Lung (tissue), 12 donors: ENCODE data around the gene IQCE. TPM values are rescaled to one million over a fixed set of nuclear protein-coding genes. Genes with fewer than 3 reads are reported as not detected.

Experiments
- ATAC-seq: fragments of 200-7000 bp; cut with Tn5 transposase; one replicate; pipeline ENCODE4 v1.9.1; 2020; ENCODE audit warnings: moderate number of reproducible peaks; ENCODE audit not compliant: insufficient read depth, low FRiP score
- DNase-seq, 3 donors: peaks; one replicate each; pipeline ENCODE4 v3.0.0-alpha.2; 2013 to 2017
- H3K27ac ChIP-seq, 2 donors: one replicate each; pipeline ENCODE4 v1.5.1; 2013; ENCODE audit warnings: mild to moderate bottlenecking in 2 of 2, moderate library complexity in 2 of 2, control low read depth in 1 of 2, inconsistent platforms in 1 of 2, low read depth in 1 of 2, low read length in 1 of 2
- H3K27me3 ChIP-seq, 3 donors: one replicate each; pipeline ENCODE4 v1.5.1; 2013; ENCODE audit warnings: low read length in 2 of 3; ENCODE audit not compliant: control insufficient read depth in 3 of 3, insufficient read depth in 3 of 3
- H3K36me3 ChIP-seq, 4 donors: one replicate each; pipeline ENCODE4 v1.5.1; 2013; ENCODE audit warnings: low read length in 4 of 4, mild to moderate bottlenecking in 1 of 4, moderate library complexity in 1 of 4; ENCODE audit not compliant: control insufficient read depth in 4 of 4, insufficient read depth in 4 of 4
- H3K4me1 ChIP-seq, 5 donors: one replicate each; pipeline ENCODE4 v1.5.1; 2013; ENCODE audit warnings: low read length in 5 of 5, mild to moderate bottlenecking in 2 of 5, moderate library complexity in 1 of 5; ENCODE audit not compliant: control insufficient read depth in 5 of 5, insufficient read depth in 5 of 5
- H3K4me3 ChIP-seq: one replicate; pipeline ENCODE4 v1.5.1; 2013; ENCODE audit warnings: mild to moderate bottlenecking, control low read depth, moderate library complexity
- H3K9ac ChIP-seq, 2 donors: one replicate each; pipeline ENCODE4 v1.5.1; 2013; ENCODE audit warnings: low read length in 2 of 2, control low read depth in 1 of 2; ENCODE audit not compliant: insufficient read depth in 1 of 2
- H3K9me3 ChIP-seq, 4 donors: one replicate each; pipeline ENCODE4 v1.5.1; 2013; ENCODE audit warnings: low read length in 3 of 4, mild to moderate bottlenecking in 1 of 4, moderate library complexity in 1 of 4; ENCODE audit not compliant: control insufficient read depth in 4 of 4, insufficient read depth in 3 of 4
- CTCF ChIP-seq: IDR thresholded peaks from 2 replicates; pipeline ENCODE4 v1.5.1; 2012; ENCODE audit warnings: mild to moderate bottlenecking; ENCODE audit errors: control extremely low read depth, extremely low read depth
- WGBS, 2 donors: extraction: QIAGEN DNeasy Blood & Tissue Kit; methylation state at CpG; one replicate each; pipeline ENCODE4 v1.1.7; 2013; 5-methylcytosine and 5-hydroxymethylcytosine counted together
- polyA plus RNA-seq, 2 donors: library from polyadenylated mRNA; stranded (reverse); fragments of 200-250 nt; gene quantifications; one replicate each; pipeline ENCODE4 v1.2.1, GENCODE V29; 2013
- total RNA-seq, 2 donors: library from RNA; depleted of rRNA in 1 of 2; stranded (reverse); fragments of >200 nt in 1 of 2; gene quantifications; one replicate each; pipeline ENCODE4 v1.2.1, GENCODE V29; 2014 to 2021
- donor health status: control.
- donor health status: control.
- donor health status: Bipolar disorder and iron deficiency.
- donor health status: healthy.
- donor health status: DM: yes; HTN: yes; CAD: no.

IQCE gene
- total and polyA plus RNA-seq, 4 donors, result 8.1 to 29.0 (median 16.0) TPM

GRCh38 chr7:2541291-2542010 lies 17.3 kb upstream of the IQCE start:
- ATAC-seq (no peak), DNase-seq (no peak)
- no peak for TF ChIP-seq CTCF
- Histone ChIP-seq H3K4me1 (no peaks in the 10 kb centered on the region), H3K27ac (no peak overlapping the region), H3K9me3 (peaks cover 0 to 2% (median 0%) of the 10 kb centered on the region in 4 donors), H3K4me3 (no peak overlapping the region), H3K36me3 (peaks cover 3 to 70% (median 23%) of the 10 kb centered on the region in 4 donors), H3K9ac (no peak overlapping the region), H3K27me3 (no peaks in the 10 kb centered on the region)
- WGBS, 2 donors, result 94% methylated on average over 40 of the region's 40 CpGs

GRCh38 chr7:2542011-2542915 lies 16.5 kb upstream of the IQCE start:
- Histone ChIP-seq H3K9ac (no peak overlapping the region), H3K4me1 (no peaks in the 10 kb centered on the region), H3K9me3 (peaks cover 0 to 2% (median 0%) of the 10 kb centered on the region in 4 donors), H3K27me3 (no peaks in the 10 kb centered on the region), H3K27ac (no peak overlapping the region), H3K4me3 (no peak overlapping the region), H3K36me3 (peaks cover 3 to 76% (median 27%) of the 10 kb centered on the region in 4 donors)
- ATAC-seq, result no peak
- no peak for DNase-seq
- 93 to 94% methylated on average over 24 to 25 of the region's 25 CpGs for WGBS, 2 donors
- no peak for TF ChIP-seq CTCF

- H3K27ac ChIP-seq, result no peak overlapping the region
- peaks cover 0 to 2% (median 0%) of the 10 kb centered on the region in 4 donors for H3K9me3 ChIP-seq
- no peak for DNase-seq
- peaks cover 3 to 74% (median 29%) of the 10 kb centered on the region in 4 donors for H3K36me3 ChIP-seq
- no peak for ATAC-seq
- no peaks in the 10 kb centered on the region for H3K4me1 ChIP-seq
- no peak overlapping the region for H3K4me3 ChIP-seq
- no peak for TF ChIP-seq CTCF
- H3K27me3 ChIP-seq, result no peaks in the 10 kb centered on the region
- 95% methylated on average over 53 of the region's 53 CpGs for WGBS, 2 donors
- H3K9ac ChIP-seq, result no peak overlapping the region
These were observed 15.6 kb upstream of the IQCE start for GRCh38 chr7:2542916-2543871.
